Measurements from ENCODE around the gene KLF5.

The KLF5 gene

DNA sequence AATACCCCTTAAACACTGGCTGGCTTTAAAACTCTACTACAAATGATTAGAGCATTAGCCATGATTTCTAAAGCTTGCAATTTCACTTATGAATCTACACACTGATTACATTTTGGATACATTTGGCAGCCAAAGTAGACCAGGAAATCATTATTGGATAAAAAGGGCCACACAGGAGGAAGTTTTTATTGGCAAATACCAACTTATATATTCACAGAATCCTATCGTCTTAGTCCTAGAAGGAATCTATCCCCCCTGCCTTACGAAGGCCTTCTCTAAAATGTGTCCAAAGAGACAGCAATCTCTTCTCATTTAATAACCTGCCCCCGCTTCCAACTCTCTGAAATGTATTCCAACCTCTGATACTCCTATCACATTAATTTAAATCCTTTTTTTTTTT, 52.5 kb downstream of the KLF5 start:
- no peak overlapping the region for H3K4me3 ChIP-seq (ENCODE audit: low read depth, low read length)
- TF ChIP-seq, protein P1, sequence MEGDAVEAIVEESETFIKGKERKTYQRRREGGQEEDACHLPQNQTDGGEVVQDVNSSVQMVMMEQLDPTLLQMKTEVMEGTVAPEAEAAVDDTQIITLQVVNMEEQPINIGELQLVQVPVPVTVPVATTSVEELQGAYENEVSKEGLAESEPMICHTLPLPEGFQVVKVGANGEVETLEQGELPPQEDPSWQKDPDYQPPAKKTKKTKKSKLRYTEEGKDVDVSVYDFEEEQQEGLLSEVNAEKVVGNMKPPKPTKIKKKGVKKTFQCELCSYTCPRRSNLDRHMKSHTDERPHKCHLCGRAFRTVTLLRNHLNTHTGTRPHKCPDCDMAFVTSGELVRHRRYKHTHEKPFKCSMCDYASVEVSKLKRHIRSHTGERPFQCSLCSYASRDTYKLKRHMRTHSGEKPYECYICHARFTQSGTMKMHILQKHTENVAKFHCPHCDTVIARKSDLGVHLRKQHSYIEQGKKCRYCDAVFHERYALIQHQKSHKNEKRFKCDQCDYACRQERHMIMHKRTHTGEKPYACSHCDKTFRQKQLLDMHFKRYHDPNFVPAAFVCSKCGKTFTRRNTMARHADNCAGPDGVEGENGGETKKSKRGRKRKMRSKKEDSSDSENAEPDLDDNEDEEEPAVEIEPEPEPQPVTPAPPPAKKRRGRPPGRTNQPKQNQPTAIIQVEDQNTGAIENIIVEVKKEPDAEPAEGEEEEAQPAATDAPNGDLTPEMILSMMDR (IDR thresholded peaks at IDR 0.05; ENCODE audit: low read depth, low read length), result no peak
- in situ Hi-C loops (cut with HindIII; ENCODE audit: low sequenced_read_pairs), result no loop called here
- no peak for DNase-seq (ENCODE audit: low read depth, low spot score)

DNA sequence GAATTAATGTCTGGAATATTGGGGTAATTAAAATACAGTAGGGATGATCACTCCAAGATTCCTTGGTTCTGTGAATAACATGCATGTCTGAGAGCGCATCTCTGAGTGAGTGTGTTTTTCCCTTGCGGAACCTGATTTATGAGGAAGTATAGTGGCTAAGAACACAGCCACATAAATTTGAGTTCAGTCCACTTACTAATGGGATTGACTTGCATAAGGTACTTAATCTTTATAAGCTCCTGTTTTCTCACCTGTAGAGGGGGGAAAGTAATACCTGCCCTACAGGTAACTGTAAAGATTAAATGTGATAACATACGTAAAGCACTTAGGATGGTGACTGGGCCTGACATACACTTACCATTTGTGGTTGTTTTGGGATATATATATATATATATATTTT, 60.8 kb downstream of the KLF5 start:
- no peak overlapping the region for H3K4me3 ChIP-seq (ENCODE audit: low read depth, low read length)
- in situ Hi-C loops (cut with HindIII; ENCODE audit: low sequenced_read_pairs), result no loop called here
- no peak for DNase-seq (ENCODE audit: low read depth, low spot score)
- TF ChIP-seq, protein P1 (IDR thresholded peaks at IDR 0.05; ENCODE audit: low read depth, low read length), result no peak

Data from astrocyte of the spinal cord (primary cell).